ENCODE measurements around the gene ITGA2.
A peak's percentile ranks its signal among the peaks of the same experiment; 100 is the strongest.

The ITGA2 gene

DNA sequence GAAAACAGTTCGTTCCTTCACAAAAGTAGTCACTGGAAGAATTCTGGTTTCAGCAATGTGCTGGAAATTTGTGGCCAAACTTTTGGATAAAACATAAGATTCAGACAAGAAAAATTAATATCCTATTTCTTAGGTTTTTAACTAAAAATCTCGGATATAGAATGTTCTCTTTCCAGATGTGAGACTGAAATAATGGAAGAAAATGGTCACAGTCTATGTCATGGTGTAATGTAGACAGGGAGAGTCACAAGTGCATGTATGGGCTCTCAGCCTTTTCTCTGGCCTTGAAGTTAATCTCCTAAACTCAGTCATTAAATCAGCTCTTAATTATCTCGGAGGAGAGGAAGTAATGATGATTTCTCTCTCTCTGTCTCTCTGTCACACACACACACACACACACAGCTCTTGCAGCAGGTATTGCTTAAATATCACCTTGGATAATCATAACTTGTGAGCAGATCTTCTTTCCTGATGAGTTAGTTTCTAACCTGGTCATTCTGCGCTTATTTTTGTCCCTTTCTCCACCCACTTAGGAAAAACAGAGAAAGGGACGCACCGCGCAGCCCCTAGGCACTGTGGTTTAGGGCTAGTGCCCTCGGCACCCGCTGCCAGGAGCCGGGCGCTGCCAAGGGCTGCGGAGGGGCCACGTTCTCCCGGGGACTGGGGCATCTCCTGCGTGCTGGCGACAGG is 672 bp upstream of the ITGA2 start:
- no peak for DNase-seq (ENCODE audit: low spot score)

DNA sequence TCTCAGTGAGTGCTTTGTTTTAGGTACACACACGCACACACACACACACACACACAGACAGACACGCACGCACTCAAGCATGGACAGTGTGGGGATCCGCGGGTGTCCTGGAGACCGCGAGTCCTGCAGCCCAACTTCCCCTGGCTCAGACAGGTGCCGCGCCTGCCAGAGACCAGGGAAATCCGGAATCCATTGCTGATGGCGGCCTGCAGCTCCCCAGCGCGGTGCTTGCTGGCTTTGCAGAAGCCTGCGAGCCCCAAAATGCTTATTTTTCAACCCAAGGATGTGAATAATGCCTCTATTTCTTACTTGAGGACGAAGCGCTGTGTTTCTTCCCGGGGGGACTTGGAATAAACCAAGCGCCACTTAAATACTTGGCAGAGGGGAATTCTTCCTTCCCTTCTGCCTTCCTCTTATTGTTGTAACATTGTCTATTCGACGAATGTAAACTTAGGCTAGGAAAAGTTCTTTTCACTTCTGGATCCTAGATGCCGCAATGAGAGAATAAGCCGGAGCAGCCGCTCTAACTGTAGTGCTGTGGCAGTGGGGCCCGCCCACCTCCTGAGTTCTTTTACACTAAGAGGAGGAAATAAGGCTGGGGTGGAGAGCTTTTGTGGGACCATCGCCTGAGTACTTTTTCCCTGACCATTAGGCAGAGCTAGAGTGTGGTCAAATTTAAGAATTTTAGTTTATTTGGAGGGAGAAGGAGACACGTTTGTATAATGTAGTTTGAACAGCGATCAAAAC is 802 bp downstream of the ITGA2 start:
- peak; percentile 50 for DNase-seq (ENCODE audit: low spot score)

DNA sequence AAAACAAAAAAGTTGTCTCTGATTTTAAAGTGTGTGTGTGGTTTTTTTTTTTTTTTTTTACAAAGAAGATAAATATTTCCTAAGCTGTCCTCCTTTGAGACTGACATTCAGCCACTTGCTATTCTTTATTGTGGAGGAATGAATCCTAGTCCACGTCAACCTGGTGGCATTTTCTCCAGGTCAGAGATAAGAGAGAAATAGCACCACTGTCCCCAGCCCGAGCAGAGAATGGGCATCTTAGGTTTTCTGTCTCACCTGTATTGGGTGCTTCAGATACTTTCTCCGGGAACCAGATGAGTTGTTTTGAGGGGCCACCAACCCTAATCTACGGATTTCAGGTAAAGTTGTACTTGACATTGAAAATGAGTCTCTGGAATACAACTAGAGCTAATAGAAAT is 1.4 kb downstream of the ITGA2 start:
- no peak for DNase-seq (ENCODE audit: low spot score)

DNA sequence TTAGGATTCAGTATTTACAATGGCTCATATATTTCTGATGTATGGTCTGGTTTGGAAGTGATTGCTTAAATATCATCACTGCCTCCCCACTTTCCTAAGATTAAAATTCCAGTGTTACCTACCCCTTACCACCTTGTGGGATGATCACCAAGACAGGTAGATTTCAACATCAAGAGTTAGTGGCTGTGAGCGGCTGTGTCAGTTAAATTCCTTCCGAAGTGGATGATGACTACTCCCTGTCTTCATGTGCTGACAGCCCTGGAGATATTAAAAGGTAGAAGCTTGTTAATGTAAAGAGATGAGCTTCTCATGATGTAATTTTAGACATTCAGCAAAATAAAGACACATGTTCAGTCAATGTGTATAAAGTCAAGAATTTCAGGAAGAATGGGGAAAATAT is 4.2 kb downstream of the ITGA2 start:
- DNase-seq (ENCODE audit: low spot score): no peak

DNA sequence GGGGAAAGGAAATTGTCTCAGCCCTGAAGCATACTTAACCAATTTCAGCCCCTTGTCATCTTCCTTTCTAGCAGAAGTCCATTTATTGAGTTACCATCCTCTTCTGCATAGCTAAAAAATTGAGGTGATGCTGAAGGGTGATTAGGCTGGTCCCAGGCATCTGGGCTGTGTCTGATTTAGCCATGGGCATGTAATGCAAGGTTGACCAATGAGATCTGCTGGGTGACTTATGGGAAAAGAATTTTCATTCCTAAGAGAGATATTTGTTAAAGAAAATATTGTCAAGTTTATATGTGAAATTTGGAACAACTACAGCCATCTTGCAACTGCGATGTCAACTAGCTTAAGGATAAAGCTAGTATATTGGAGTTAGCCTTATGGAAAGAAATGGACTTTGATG is 5.1 kb downstream of the ITGA2 start:
- DNase-seq (ENCODE audit: low spot score): no peak

DNA sequence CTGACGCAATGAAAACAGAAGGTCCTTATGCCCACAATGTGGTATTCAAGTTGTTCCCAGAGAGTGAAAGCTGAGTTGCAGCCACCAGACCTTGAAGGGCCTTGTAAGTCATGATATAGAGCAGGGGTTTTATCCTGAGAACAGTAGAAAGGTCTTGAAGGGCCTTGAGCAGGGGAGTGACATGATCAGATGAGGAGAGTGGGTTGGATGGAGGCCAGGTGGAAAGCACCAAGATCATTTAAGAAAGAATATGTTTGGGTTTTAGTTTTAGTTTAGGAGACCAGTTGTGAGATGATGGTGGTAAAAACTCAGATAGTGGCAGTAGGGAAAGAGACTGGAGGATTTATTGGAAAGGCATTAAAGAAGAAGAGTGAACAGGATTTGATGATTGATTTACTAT is 5.9 kb downstream of the ITGA2 start:
- DNase-seq (ENCODE audit: low spot score): no peak

DNA sequence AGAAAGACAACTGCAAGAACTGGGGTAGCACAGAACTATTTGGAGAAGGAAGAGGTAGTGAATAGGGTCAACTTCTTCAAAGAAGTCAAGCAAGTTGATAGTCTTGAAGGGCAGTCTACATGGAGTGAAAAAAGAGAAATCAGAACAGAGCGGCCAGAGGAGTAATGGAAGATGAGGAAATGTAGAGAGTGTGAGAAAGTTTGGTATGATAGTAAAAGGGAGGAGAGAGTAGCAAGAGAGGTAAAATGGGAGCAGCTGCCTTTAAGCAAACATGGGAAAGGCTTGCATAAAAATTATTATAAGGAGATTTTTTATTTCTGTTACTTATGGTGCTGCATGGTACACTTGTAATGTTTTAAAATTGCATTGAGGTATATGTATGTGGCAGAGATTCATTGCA is 6.8 kb downstream of the ITGA2 start:
- no peak for DNase-seq (ENCODE audit: low spot score)

DNA sequence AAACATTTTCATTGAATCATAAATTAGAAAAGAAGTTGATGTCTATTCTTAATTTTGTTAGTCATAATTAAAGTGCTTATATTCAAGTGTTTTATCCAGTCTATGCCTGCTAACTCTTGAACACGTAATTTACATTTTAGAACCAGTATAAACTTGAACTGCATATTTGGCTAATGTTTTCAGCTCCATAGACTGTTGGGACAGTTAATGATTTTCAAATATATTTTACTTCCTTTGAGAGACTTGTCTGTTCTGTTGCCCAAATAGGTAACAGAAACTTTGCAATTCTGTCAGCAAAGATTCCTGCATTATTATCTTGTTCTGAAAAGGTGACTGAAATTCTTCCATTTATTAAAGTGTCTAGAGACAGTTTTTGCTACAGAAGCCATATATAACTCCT is 7.8 kb downstream of the ITGA2 start:
- no peak for DNase-seq (ENCODE audit: low spot score)

DNA sequence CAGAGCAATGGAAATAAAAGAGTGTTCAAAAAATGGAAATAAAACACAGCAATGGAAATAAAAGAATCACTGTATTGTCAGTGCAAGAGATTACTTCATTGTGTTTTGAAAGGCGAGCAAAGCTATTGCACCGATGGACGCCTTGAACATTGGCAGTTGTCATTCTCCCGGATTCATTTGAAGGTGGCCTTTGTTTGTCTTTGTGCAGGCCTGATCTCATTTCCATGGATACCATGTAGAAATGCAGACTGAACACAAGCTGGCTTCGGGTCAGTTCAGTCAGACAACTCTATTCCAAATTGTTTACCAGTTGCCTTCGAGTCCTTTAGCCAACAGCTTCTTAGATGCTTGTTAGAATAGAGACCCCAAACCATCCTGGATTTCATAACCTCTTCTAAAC is 8.3 kb downstream of the ITGA2 start:
- DNase-seq (ENCODE audit: low spot score): no peak

DNA sequence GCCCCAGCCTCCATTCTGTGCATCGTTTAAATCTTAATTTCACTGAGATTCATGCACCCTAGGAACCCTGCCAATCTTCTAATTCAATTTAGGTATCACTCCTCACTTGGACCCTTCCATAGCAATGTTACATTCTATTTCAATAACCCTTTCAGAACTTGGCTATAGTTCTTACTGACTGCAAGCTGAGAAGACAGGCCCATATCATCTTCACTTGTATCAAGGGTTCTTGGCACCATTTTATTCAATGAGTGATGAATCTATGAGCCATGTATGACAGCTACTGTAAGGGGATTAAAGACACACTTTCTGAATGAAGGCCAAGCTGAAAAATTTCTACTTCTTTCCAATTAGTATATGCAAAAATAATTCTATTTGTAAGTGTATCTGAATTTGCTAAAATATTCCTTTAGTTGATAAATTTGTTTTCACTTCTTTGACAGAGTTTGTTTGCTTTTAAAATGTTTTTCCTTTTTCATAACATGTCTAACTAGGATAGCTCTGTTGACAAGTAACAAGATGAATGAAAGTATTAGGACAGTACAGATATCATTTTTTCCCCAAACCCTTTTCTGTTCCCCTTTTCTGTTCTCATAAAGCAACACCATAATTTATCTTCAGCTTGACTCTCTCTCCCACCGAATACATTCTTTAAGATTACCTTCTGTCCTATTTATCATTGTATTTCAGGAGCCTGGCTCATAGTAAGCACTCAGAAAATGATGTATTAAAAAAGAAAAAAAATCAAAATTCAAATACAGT is 9.6 kb downstream of the ITGA2 start:
- no peak for DNase-seq (ENCODE audit: low spot score)

DNA sequence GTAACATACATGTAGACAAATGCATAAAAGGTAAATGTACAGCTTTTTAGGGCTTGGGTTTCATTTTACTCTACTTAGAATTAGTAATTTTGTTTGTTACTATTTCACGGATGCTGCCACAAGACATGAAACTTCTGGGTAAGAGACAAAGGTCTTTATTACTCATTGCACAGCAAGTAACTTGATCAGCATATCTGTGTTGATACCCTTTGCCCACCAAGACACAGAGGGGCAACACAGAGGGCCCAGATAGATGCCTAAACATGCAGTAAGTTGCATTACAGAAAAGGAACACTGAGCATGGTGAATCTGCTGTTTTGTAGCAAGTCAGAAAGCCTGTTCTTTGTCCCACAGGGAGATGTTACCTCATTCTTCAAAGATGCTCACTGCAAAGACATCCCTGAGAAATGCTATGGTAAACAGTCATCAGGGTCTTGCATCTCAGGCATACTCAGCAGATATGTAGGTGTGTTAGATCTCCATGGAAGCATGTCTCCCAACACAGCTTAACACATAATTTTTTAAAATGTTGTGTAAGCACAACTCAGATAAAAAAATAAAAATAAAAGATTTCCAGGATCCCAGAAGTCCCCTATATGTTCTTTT is 10.3 kb downstream of the ITGA2 start:
- peak; percentile 46 for DNase-seq (ENCODE audit: low spot score)

DNA sequence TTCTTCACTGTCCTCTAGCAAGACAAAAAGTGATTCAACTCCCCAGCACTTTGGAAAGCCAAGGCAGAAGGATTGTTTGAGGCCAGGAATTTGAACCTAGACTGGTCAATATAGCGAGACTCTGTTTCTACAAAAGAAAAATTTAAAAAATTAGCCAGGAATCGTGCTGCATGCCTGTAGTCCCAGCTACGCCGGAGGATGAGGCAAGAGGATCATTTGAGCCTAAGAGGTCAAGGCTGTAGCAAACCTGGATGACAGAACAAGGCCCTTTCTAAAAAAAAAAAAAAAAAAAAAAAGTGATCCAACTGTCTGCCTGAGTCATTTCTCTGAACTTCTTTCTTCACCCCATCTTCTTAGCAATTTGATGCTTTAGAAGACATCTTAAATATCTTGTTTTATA is 12.4 kb downstream of the ITGA2 start:
- DNase-seq (ENCODE audit: low spot score): no peak

DNA sequence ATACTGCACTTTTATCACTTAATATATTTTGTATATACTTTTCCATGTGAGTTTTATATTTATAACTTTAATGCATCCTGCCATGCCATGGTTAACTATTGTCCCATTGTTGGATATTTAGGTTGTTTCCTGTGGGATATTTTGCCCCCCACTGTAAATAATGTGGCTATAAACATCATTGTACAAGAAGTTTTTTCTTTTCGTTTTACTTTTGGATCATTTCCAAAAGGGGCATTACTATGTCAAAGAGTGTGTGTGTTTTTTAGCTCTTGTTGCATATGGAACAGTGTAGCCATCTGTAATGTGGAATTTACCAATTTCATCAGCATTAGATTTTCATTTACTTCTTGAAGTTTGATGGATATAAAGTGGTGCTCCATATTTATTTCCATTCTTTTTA is 13.3 kb downstream of the ITGA2 start:
- no peak for DNase-seq (ENCODE audit: low spot score)

DNA sequence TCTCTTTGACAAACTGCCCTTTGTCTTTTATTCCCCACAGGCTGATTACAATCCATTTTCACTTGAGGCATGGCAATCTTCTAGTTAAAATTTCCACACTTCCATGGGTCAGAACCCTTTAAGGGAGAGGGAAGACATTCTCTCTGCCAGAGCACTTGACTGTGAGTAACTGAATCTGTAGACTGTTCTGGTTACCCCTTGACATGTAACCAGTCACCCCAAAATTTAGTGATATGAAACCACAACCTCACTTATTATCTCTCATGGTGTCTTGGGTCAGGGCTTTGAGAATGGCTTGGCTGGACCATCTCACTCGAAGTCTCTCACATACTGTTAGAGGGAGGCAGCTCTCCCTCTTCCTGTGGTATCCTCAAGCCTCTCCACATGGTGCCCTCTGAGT is 14.0 kb downstream of the ITGA2 start:
- no peak for DNase-seq (ENCODE audit: low spot score)

DNA sequence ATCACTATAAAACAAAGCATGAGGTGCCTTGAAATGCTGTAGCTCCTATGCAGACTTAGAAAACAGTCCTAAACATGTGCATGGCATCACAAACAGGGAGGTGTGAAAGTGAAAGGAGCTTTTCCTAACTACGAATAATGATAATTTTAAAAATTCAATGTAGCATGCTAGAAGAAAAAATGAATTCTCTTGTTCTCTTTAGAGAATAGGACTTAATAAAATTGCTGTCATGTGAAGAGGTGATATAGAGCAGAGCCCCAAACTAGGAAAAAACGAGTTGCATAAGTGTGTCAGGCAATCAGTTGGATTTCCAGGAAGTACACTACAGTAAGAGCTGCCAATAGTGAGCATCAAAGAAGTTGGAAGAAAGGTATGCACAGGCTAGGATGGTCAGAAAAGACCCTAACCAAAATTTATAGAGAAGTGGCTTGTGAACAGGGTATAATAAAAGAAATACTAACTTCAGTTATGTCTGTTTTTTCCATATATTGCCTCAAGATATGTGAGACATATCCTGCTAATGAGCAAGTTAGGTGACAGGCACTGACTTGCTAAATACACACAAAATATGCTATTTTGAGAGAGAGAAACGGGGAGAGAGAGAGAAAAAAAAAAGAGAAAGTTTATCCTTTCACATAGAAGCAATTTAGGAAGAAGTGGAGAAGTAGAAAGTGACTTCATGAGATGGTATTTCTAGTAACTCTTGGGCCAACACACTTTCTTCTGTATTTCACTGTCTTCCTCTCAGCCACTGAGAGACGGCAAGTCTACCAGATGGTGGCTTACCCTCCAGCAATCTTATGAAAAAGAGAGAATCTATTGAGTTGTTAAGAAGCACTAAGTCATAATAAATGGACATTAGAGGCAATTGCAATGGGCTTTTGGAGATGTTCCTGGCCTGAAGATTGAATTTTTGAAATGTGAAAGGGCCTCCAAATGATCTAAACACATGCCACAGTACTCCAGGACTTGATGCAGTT is 18.0 kb downstream of the ITGA2 start:
- no peak for DNase-seq (ENCODE audit: low spot score)

DNA sequence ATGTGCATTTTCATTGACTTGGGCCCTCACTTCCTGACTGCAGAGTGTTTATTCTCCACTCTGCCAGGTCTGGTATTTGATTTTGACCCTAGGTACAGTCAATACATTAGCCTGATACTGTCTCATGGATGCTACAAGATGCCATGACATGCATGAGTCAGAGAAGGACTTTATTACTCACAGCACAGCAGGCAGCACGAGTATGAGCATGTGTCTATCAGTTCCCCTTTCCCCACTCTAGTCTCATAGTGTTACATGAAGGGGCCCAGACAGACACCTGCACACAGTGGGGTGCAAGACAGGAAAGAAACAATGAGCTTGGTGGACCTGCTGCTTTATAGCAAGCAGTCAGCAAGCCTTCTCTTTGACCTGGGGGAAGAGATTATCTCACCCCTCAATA is 19.6 kb downstream of the ITGA2 start:
- peak; percentile 37 for DNase-seq (ENCODE audit: low spot score)

DNA sequence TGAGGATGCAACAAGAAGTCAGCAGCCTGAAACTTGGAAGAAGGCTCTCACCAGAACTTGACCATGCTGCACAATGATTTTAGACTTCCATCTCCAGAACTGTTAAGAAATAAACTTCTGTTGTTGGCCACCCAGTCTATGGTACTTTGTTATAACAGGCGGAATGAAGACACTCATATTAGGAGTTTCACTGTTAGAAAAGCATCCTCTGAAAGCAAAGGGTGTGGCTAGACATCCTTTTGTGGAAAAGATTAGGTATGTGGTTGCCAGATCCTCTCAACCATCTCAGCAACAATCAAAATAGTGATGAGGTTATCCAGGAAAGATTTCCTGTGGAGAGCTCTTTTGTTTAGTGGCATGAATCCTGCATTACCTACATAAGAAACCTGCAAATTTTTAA is 20.7 kb downstream of the ITGA2 start:
- no peak for DNase-seq (ENCODE audit: low spot score)

DNA sequence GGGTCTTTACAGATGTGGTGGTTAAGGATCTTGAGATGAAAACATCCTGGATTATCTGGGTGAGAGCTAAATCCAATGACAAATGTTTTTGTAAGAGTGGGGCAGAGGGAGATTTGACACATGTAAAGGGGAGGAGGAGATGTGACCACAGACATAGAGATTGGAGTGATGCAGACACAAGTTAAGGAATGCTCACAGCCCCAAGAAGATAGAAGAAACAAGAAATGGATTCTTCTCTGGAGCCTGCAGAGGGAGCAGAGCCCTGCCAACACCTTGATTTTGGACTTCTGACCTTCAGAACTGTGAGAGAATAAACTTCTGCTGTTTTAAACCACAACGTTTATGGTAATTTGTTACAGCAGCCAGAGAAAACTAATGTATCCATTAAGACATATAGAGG is 21.7 kb downstream of the ITGA2 start:
- DNase-seq (ENCODE audit: low spot score): no peak

DNA sequence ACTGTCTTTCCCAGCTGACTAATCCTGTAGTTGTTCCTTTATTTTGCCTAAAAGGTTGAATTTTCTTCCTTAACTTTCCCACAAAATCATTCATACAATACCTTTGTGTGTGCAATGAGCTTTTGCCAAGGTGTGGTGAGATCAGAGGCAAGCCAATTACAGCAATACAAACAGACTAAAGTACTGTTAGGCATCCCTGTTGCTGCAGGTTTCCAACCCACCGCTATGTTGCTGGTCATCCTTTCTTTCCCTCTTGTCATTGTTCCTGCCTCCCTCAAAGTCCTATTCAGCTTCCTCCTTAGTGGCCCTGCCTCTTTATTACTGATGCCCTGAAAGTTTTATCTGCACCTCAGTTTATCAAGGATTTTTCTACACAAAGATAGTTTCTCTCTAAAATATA is 22.1 kb downstream of the ITGA2 start:
- no peak for DNase-seq (ENCODE audit: low spot score)

DNA sequence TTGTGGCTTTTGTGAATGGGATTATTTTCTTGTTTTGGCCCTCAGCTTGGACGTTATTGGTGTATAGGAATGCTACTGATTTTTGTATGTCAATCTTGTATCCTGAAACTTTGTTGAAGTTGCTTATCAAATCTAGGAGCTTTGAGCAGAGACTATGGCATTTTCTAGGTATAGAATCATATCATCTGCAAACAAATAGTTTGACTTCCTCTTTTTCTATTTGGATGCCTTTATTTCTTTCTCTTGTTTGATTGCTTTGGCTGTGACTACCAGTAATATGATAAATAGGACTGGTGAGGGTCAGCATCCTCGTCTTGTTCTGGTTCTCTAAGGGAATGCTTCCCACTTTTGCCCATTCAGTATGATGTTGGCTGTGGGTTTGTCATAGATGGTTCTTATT is 24.7 kb downstream of the ITGA2 start:
- DNase-seq (ENCODE audit: low spot score): no peak

DNA sequence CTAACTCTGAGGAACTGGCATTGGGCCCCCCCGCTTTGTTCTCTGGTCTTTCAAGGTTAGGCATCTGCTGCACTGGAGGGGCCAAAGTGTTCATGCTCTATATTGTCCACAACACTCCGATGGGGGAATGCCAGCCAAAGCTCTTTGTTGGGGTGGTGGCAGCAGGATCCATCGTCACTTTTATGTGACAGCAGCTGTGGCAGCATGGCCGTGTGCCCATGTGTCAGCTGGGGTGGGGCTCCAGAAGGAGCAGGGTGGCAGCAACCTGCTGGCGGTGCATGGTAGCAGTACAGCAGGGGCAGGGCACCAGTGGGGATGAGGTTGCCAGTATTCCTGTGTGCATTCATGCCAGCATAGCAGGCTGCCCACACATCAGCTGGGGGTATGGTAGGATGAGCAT is 28.2 kb downstream of the ITGA2 start:
- DNase-seq (ENCODE audit: low spot score): no peak
